NCI-H2227 (cell line): ENCODE measurements around the gene WAC.

ENCODE experiments used
- DNase-seq: peaks from one replicate; lab custom pipeline; 2025; ENCODE audit not compliant: unreplicated experiment; lab: John Stamatoyannopoulos, UW

WAC gene

DNA sequence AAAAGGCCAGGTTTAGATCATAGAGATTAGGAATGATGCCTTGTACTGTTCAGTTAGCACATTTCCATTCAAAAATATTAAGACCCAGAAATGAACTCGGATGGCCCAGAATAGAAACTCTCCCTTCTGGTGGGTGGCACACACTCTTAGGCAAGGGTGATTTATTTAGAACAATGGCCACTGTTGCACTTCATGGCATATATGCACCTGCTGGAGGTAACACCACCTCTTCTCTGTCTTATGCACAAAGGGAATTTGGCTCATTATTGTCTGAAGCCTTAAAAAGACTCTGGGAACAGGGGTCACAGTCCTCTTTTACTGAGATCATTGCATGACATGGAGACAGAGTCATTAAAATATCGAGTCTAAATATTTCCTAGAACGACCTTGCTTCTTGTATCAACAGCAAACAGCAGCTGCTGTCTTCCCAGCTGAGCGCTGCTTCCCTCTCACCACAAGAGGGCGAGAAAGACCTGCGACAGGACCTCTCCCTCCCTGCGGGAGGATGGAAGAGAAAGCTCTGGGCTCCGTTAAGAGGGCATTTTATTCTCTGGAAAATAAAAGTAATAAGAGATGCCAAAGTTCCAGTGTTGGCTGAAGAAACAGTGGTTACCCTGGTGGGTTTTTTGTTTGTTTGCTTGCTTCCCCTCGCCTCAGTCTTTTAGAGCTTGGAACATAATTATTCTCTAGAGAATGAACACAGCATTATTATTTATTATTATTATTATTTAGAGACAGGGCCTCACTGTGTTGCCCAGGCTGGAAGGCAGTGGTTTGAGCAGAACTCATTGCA, 130.9 kb downstream of the WAC start:
- DNase-seq: peak; percentile 83

DNA sequence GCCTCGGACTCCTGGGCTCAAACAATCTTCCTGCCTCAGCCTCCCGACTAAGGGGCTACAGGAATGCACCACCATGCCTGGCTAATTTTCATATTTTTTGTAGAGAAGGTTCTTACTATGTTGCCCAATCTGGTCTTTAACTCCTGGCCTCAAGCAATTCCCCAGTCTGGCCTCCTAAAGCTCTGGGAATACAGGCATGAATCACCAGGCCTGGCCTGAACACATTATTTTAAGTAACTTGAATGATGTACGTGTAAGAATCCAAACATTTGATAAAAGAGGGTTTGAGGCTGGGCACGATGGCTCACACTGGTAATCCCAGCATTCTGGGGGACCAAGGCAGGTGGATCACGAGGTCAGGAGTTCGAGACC, 131.4 kb downstream of the WAC start:
- no peak for DNase-seq

DNA sequence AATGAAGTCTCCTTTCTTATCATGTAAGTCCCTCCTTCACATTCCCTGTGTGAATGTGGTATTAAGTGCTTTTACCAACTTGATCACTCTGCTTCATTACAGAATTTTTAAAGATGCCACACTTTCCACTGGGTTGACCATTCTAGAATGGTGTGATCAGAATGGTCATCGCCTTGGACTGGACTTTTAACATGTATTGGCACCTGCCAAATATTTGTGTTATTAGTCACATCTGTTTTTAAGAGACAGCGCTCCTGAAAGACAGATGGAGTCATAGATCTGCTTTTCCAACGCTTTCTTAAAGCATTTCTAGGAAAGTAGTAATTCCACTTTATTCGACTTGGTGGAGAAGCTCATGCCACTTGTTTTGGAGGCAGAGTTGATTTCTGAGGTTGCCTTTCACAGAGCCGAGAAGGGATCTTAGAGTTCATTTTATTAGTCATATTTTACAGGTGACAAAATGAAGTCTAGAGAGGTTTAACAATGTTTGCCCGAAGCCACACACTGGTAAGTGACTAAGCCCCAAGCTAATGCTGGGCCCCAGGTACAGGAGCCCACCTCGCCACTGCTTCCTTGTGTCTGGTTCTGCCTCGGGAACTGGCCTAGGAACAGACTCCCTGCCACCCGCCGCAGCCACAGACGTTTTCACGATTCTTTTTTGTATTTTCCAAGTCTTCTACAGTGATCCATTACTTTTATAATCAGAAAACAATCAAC, 134.0 kb downstream of the WAC start:
- no peak for DNase-seq

DNA sequence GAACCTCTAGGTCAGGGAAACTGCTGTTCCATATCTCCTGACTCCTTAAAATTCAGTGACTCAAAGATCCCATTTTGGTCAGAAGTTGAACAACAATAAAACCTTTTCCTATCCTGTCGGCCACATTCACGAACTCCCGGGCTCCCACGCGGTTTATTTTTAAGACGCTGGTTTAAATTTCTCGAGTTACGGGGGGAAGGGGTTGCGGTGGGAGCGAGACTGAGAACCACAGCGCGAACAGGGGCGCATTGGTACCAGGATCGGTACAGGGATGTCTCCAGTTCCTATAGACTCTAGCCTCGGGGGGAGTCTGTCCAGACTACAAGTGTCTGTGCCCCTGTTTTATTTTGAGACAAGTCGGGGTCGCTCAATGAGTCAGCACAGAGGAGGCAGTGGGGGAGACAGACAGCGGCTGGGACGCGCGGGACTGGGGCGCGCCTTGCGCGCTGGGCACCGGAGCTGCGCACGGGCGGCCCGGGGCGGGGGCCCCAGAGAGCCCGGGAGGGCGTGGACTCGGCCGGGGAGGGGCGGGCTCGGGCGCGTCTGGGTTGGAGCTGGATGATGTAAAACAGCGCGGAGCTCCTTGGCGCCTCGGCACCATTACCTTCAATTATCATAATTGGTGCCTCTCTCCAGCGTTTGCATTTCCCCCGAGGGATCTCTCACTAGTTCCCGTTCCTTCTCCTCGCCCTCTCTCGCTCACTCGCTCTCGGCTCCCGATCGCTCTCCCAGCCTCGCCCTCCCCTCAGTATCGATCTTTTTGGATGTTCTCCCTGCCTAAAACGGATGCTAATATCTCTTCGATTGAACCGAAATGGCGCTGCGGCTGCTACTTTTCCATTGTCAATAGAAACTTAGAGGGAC, 135.7 kb downstream of the WAC start:
- peak; percentile 68 for DNase-seq

DNA sequence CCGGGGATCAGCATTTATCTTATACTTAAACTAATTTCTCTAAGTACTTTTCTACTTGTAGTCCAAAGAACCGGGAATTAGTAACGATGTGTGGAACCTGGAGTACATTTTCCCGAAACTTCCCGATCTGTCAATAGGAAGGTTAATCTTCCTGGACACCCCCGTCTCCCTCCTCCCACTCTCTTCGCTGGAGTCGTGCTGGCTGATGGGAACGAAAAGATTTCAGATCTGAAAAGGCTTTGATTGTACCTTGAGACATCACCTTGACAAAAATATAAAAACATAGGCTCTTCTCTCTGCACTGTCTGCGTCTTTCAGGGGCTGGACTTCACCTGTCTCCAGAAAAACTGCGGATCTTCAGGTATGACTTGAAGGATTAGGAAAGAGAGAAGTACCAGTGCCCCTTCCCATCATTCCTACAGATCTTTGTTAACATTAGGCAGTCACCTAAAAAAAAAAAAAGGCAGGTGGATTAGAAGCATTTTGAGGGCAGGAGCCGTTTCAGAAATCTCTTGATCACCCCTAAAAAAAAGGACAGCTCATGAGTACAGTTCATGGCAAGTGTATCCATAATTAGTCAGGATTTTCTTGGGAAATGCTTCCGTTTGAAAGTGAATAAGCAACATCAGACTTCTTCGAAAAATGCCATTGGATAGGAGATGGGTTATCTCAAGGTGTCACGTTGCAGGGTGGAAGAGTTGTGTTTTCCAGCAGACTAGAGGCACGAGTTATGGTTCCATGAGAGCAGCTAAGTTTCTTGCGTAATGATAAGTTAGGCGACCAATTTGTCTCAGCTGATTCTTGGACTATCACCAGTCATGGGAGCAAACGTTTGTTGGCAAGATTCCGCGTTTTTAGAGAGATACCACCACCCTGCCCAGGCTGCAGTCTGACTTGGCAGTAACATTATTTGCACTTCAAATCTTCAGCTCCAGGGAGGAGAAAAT, 136.6 kb downstream of the WAC start:
- no peak for DNase-seq
